Measurements from ENCODE around the gene ELOB.

Gene ELOB

GRCh38 chr16:2822158-2822495 is 45.0 kb upstream of the ELOB start:
- TF ChIP-seq CTCF (IDR thresholded peaks at IDR 0.05; ENCODE audit: low read depth, low read length) (no peak), MYC (IDR thresholded peaks at IDR 0.05; ENCODE audit: low read depth, low read length) (no peak), POLR2A (IDR thresholded peaks at IDR 0.05; ENCODE audit: extremely low read depth, insufficient read length) (no peak), MAX (IDR thresholded peaks at IDR 0.05; ENCODE audit: low read depth, low read length) (no peak)
- no peak for DNase-seq (ENCODE audit: low read depth)
- no peak overlapping the region for H3K4me3 ChIP-seq (ENCODE audit: low read depth, low read length)

- no peak for DNase-seq (ENCODE audit: low read depth)
- no peak overlapping the region for H3K4me3 ChIP-seq (ENCODE audit: low read depth, low read length)
- TF ChIP-seq CTCF (IDR thresholded peaks at IDR 0.05; ENCODE audit: low read depth, low read length) (no peak), MAX (IDR thresholded peaks at IDR 0.05; ENCODE audit: low read depth, low read length) (no peak), POLR2A (IDR thresholded peaks at IDR 0.05; ENCODE audit: extremely low read depth, insufficient read length) (no peak), MYC (IDR thresholded peaks at IDR 0.05; ENCODE audit: low read depth, low read length) (no peak)
Measured at GRCh38 chr16:2821487-2822157, 44.5 kb upstream of the ELOB start.

- DNase-seq (ENCODE audit: low read depth) = no peak
- H3K4me3 ChIP-seq (ENCODE audit: low read depth, low read length) = no peak overlapping the region
- TF ChIP-seq MAX (IDR thresholded peaks at IDR 0.05; ENCODE audit: low read depth, low read length) = no peak
- TF ChIP-seq POLR2A (IDR thresholded peaks at IDR 0.05; ENCODE audit: extremely low read depth, insufficient read length) = no peak
- TF ChIP-seq CTCF (IDR thresholded peaks at IDR 0.05; ENCODE audit: low read depth, low read length) = no peak
- TF ChIP-seq MYC (IDR thresholded peaks at IDR 0.05; ENCODE audit: low read depth, low read length) = no peak
Measured at GRCh38 chr16:2820836-2821486, 43.9 kb upstream of the ELOB start.

GRCh38 chr16:2819939-2820835 is 43.1 kb upstream of the ELOB start:
- TF ChIP-seq CTCF (IDR thresholded peaks at IDR 0.05; ENCODE audit: low read depth, low read length) (no peak), POLR2A (IDR thresholded peaks at IDR 0.05; ENCODE audit: extremely low read depth, insufficient read length) (no peak), MYC (IDR thresholded peaks at IDR 0.05; ENCODE audit: low read depth, low read length) (no peak), MAX (IDR thresholded peaks at IDR 0.05; ENCODE audit: low read depth, low read length) (no peak)
- no peak for DNase-seq (ENCODE audit: low read depth)

GRCh38 chr16:2819179-2819938 is 42.3 kb upstream of the ELOB start:
- H3K4me3 ChIP-seq (ENCODE audit: low read depth, low read length) = no peak overlapping the region
- no peak for TF ChIP-seq MAX (IDR thresholded peaks at IDR 0.05; ENCODE audit: low read depth, low read length)
- TF ChIP-seq POLR2A (IDR thresholded peaks at IDR 0.05; ENCODE audit: extremely low read depth, insufficient read length) = no peak
- DNase-seq (ENCODE audit: low read depth) = no peak

More at GRCh38 chr16:2819939-2820835, 43.1 kb upstream of the ELOB start:
- H3K4me3 ChIP-seq (ENCODE audit: low read depth, low read length) = no peak overlapping the region

All from NB4 (cell line).